ENCODE results near the gene CACNA1B. TPM values are rescaled to one million over a fixed set of nuclear protein-coding genes. Genes with fewer than 3 reads are reported as not detected.
"Not testable (repeated sequence)": the region's sequence is repeated elsewhere in the genome, so short reads cannot be mapped to it uniquely, and the experiment has no call there.

Gene CACNA1B
- total and polyA plus RNA-seq, 4 donors: 0.01 to 0.20 (median 0.09) TPM; not detected in 1

- Histone ChIP-seq H3K36me3 (ENCODE audit: control insufficient read depth in 4 of 4, insufficient read depth in 4 of 4, low read length in 4 of 4) (no peaks in the 10 kb centered on the region), H3K9ac (ENCODE audit: insufficient read depth in 1 of 2, low read length in 2 of 2) (no peak overlapping the region), H3K4me3 (no peak overlapping the region), H3K9me3 (ENCODE audit: control insufficient read depth in 4 of 4, insufficient read depth in 3 of 4, low read length in 3 of 4) (peaks cover 0 to 5% (median 0%) of the 10 kb centered on the region in 4 donors), H3K27ac (ENCODE audit: low read depth in 1 of 2, low read length in 1 of 2) (no peak overlapping the region), H3K27me3 (ENCODE audit: control insufficient read depth in 3 of 3, insufficient read depth in 3 of 3, low read length in 2 of 3) (peaks cover 0 to 17% (median 1%) of the 10 kb centered on the region in 3 donors), H3K4me1 (ENCODE audit: control insufficient read depth in 5 of 5, insufficient read depth in 5 of 5, low read length in 5 of 5) (peaks cover 0 to 9% (median 0%) of the 10 kb centered on the region in 5 donors)
- 70 to 83% methylated on average over 19 of the region's 19 CpGs for WGBS, 2 donors
- TF ChIP-seq CTCF (IDR thresholded peaks at IDR 0.05; ENCODE audit: control extremely low read depth, extremely low read depth): no peak
- ATAC-seq (ENCODE audit: insufficient read depth, low FRiP score) (no peak), DNase-seq (no peak)
Measured at GRCh38 chr9:137881591-137882505, 4.3 kb downstream of the CACNA1B start.

- Histone ChIP-seq H3K9ac (ENCODE audit: insufficient read depth in 1 of 2, low read length in 2 of 2) (no peak overlapping the region), H3K4me3 (no peak overlapping the region), H3K4me1 (ENCODE audit: control insufficient read depth in 5 of 5, insufficient read depth in 5 of 5, low read length in 5 of 5) (peaks cover 0 to 9% (median 0%) of the 10 kb centered on the region in 5 donors), H3K27ac (ENCODE audit: low read depth in 1 of 2, low read length in 1 of 2) (no peak overlapping the region), H3K36me3 (ENCODE audit: control insufficient read depth in 4 of 4, insufficient read depth in 4 of 4, low read length in 4 of 4) (no peaks in the 10 kb centered on the region), H3K27me3 (ENCODE audit: control insufficient read depth in 3 of 3, insufficient read depth in 3 of 3, low read length in 2 of 3) (peaks cover 0 to 12% (median 0%) of the 10 kb centered on the region in 3 donors), H3K9me3 (ENCODE audit: control insufficient read depth in 4 of 4, insufficient read depth in 3 of 4, low read length in 3 of 4) (peaks cover 0 to 4% (median 0%) of the 10 kb centered on the region in 4 donors)
- ATAC-seq (ENCODE audit: insufficient read depth, low FRiP score): no peak
- DNase-seq: no peak
- no peak for TF ChIP-seq CTCF (IDR thresholded peaks at IDR 0.05; ENCODE audit: control extremely low read depth, extremely low read depth)
- WGBS, 2 donors: 87 to 92% methylated on average over 10 of the region's 10 CpGs
Measured at GRCh38 chr9:137882506-137882821, 4.9 kb downstream of the CACNA1B start.

- not testable (repeated sequence) for H3K36me3 ChIP-seq (ENCODE audit: control insufficient read depth in 4 of 4, insufficient read depth in 4 of 4, low read length in 4 of 4); H3K27me3 ChIP-seq (ENCODE audit: control insufficient read depth in 3 of 3, insufficient read depth in 3 of 3, low read length in 2 of 3); H3K27ac ChIP-seq (ENCODE audit: low read depth in 1 of 2, low read length in 1 of 2); H3K9ac ChIP-seq (ENCODE audit: insufficient read depth in 1 of 2, low read length in 2 of 2); H3K4me1 ChIP-seq (ENCODE audit: control insufficient read depth in 5 of 5, insufficient read depth in 5 of 5, low read length in 5 of 5); H3K9me3 ChIP-seq (ENCODE audit: control insufficient read depth in 4 of 4, insufficient read depth in 3 of 4, low read length in 3 of 4); DNase-seq; ATAC-seq (ENCODE audit: insufficient read depth, low FRiP score); H3K4me3 ChIP-seq
- 80 to 96% methylated on average over 1 to 4 of the region's 6 CpGs for WGBS, 2 donors
Measured at GRCh38 chr9:137883977-137884376, 6.4 kb downstream of the CACNA1B start.

GRCh38 chr9:137884547-137884946 lies 7.0 kb downstream of the CACNA1B start:
- not testable (repeated sequence) for H3K4me3 ChIP-seq; H3K36me3 ChIP-seq (ENCODE audit: control insufficient read depth in 4 of 4, insufficient read depth in 4 of 4, low read length in 4 of 4); H3K9ac ChIP-seq (ENCODE audit: insufficient read depth in 1 of 2, low read length in 2 of 2); ATAC-seq (ENCODE audit: insufficient read depth, low FRiP score); H3K4me1 ChIP-seq (ENCODE audit: control insufficient read depth in 5 of 5, insufficient read depth in 5 of 5, low read length in 5 of 5); H3K27ac ChIP-seq (ENCODE audit: low read depth in 1 of 2, low read length in 1 of 2); H3K9me3 ChIP-seq (ENCODE audit: control insufficient read depth in 4 of 4, insufficient read depth in 3 of 4, low read length in 3 of 4); H3K27me3 ChIP-seq (ENCODE audit: control insufficient read depth in 3 of 3, insufficient read depth in 3 of 3, low read length in 2 of 3); DNase-seq
- WGBS, 2 donors: 26% methylated on average over 5 of the region's 7 CpGs

GRCh38 chr9:137885121-137885520 lies 7.5 kb downstream of the CACNA1B start:
- not testable (repeated sequence) for H3K4me3 ChIP-seq

GRCh38 chr9:137888621-137889020 lies 11.0 kb downstream of the CACNA1B start:
- 83 to 85% methylated on average over 12 of the region's 12 CpGs for WGBS, 2 donors

More at GRCh38 chr9:137885121-137885520, 7.5 kb downstream of the CACNA1B start:
- 84 to 90% methylated on average over 8 to 10 of the region's 12 CpGs for WGBS, 2 donors
- H3K27me3 ChIP-seq (ENCODE audit: control insufficient read depth in 3 of 3, insufficient read depth in 3 of 3, low read length in 2 of 3); H3K9ac ChIP-seq (ENCODE audit: insufficient read depth in 1 of 2, low read length in 2 of 2); ATAC-seq (ENCODE audit: insufficient read depth, low FRiP score); H3K4me1 ChIP-seq (ENCODE audit: control insufficient read depth in 5 of 5, insufficient read depth in 5 of 5, low read length in 5 of 5); DNase-seq; H3K36me3 ChIP-seq (ENCODE audit: control insufficient read depth in 4 of 4, insufficient read depth in 4 of 4, low read length in 4 of 4); H3K27ac ChIP-seq (ENCODE audit: low read depth in 1 of 2, low read length in 1 of 2); H3K9me3 ChIP-seq (ENCODE audit: control insufficient read depth in 4 of 4, insufficient read depth in 3 of 4, low read length in 3 of 4): not testable (repeated sequence)

More at GRCh38 chr9:137888621-137889020, 11.0 kb downstream of the CACNA1B start:
- not testable (repeated sequence) for H3K4me3 ChIP-seq; ATAC-seq (ENCODE audit: insufficient read depth, low FRiP score); H3K27me3 ChIP-seq (ENCODE audit: control insufficient read depth in 3 of 3, insufficient read depth in 3 of 3, low read length in 2 of 3); H3K9me3 ChIP-seq (ENCODE audit: control insufficient read depth in 4 of 4, insufficient read depth in 3 of 4, low read length in 3 of 4); H3K27ac ChIP-seq (ENCODE audit: low read depth in 1 of 2, low read length in 1 of 2); DNase-seq; H3K4me1 ChIP-seq (ENCODE audit: control insufficient read depth in 5 of 5, insufficient read depth in 5 of 5, low read length in 5 of 5); H3K9ac ChIP-seq (ENCODE audit: insufficient read depth in 1 of 2, low read length in 2 of 2); H3K36me3 ChIP-seq (ENCODE audit: control insufficient read depth in 4 of 4, insufficient read depth in 4 of 4, low read length in 4 of 4)

Data from lung (tissue), 12 donors.